PC-9 (cell line): ENCODE measurements around the gene TRAF2. TPM values are rescaled to one million over a fixed set of nuclear protein-coding genes. Genes with fewer than 3 reads are reported as not detected.

ENCODE experiments used
- BruUV-seq: library from RNA; stranded (reverse); fragments of 400-500 nt; replicated peaks from 2 replicates; lab custom pipeline; 2021; lab: Mats Ljungman, UMichigan
- CTCF ChIA-PET: fragments of 300-600 bp; sonication (Branson Sonifier 250); formaldehyde crosslinking; loops from one replicate; lab custom pipeline; 2022; ENCODE audit warnings: antibody characterized with exemption; lab: Charles Lee
- POLR2A ChIA-PET: fragments of 300-600 bp; sonication (Branson Sonifier 250); formaldehyde crosslinking; loops from one replicate; lab custom pipeline; 2022; ENCODE audit warnings: antibody characterized with exemption; ENCODE audit not compliant: unreplicated experiment; lab: Charles Lee
- DNase-seq, 2 experiments: peaks; one replicate each; pipeline versions ENCODE4 v3.0.0 to v3.0.0-alpha.2; 2015 to 2022; ENCODE audit warnings: mixed read lengths in 1 of 2
- H2AFZ ChIP-seq: fragments of 200-600 bp; sonication (generic); 2 replicates; pipeline ENCODE4 v1.8.1; 2017; ENCODE audit warnings: antibody characterized with exemption
- H3F3A ChIP-seq: fragments of 200-600 bp; sonication (generic); 2 replicates; pipeline ENCODE4 v1.8.1; 2017; ENCODE audit warnings: antibody characterized with exemption, mild to moderate bottlenecking, low read depth; ENCODE audit not compliant: insufficient read depth
- H3K27ac ChIP-seq: fragments of 200-600 bp; sonication (generic); 2 replicates; pipeline ENCODE4 v1.6.1; 2016; ENCODE audit warnings: mixed run types
- H3K27me3 ChIP-seq: fragments of 200-600 bp; sonication (generic); 2 replicates; pipeline ENCODE4 v1.6.1; 2016; ENCODE audit warnings: low read depth, mixed run types; ENCODE audit not compliant: insufficient read depth
- H3K36me3 ChIP-seq: fragments of 200-600 bp; sonication (generic); 2 replicates; pipeline ENCODE4 v1.6.1; 2016; ENCODE audit warnings: low read depth, mixed run types
- H3K4me1 ChIP-seq: fragments of 200-600 bp; sonication (generic); replicated peaks from 2 replicates; pipeline ENCODE4 v1.6.1; 2016; ENCODE audit warnings: mixed run types; ENCODE audit not compliant: insufficient read depth
- H3K4me2 ChIP-seq: fragments of 200-600 bp; sonication (generic); 2 replicates; pipeline ENCODE4 v1.6.1; 2017; ENCODE audit warnings: mixed run types
- H3K4me3 ChIP-seq: fragments of 200-600 bp; sonication (generic); 2 replicates; pipeline ENCODE4 v1.6.1; 2016; ENCODE audit warnings: mixed run types
- H3K79me2 ChIP-seq: fragments of 200-600 bp; sonication (generic); 2 replicates; pipeline ENCODE4 v1.6.1; 2017; ENCODE audit warnings: low read depth, mixed run types
- H3K9me2 ChIP-seq: fragments of 200-600 bp; sonication (generic); 2 replicates; pipeline ENCODE4 v1.8.1; 2017; ENCODE audit warnings: mild to moderate bottlenecking; ENCODE audit not compliant: insufficient read depth
- H3K9me3 ChIP-seq: fragments of 200-600 bp; sonication (generic); 2 replicates; pipeline ENCODE4 v1.8.1; 2016; ENCODE audit warnings: low read depth; ENCODE audit not compliant: insufficient read depth
- H4K20me1 ChIP-seq: fragments of 200-600 bp; sonication (generic); 2 replicates; pipeline ENCODE4 v1.8.1; 2017; ENCODE audit not compliant: insufficient read depth
- CTCF ChIP-seq: fragments of 200-600 bp; sonication (generic); conservative IDR thresholded peaks from 2 replicates; pipeline ENCODE4 v1.6.1; 2017; ENCODE audit warnings: mixed run types, antibody characterized with exemption, mild to moderate bottlenecking, moderate library complexity
- EZH2 ChIP-seq: fragments of 200-600 bp; sonication (generic); IDR thresholded peaks from 2 replicates; pipeline ENCODE4 v1.8.0; 2017; ENCODE audit warnings: antibody characterized with exemption, low read depth
- intact Hi-C: fragments of 100-400 bp; cut with micrococcal nuclease; formaldehyde crosslinking; loops from one replicate; pipeline ENCODE4 v1.10.0; 2022; ENCODE audit not compliant: unreplicated experiment
- total RNA-seq: library from RNA; stranded (reverse); gene quantifications from 2 replicates; pipeline ENCODE4 v1.2.3, GENCODE V29; 2021

Gene TRAF2
- total RNA-seq, 1 experiment from 2014 or later = 42.7 TPM

- BruUV-seq = no TSS peak
- Histone ChIP-seq H3K79me2 (no peaks in the 10 kb centered on the region), H3K27me3 (no peaks in the 10 kb centered on the region), H3K36me3 (no peaks in the 10 kb centered on the region), H4K20me1 (no peaks in the 10 kb centered on the region), H3K4me1 (peaks cover 10% of the 10 kb centered on the region), H3F3A (peaks cover 30% of the 10 kb centered on the region; the same call in 1 of the 2 replicates), H3K4me2 (no peak overlapping the region), H2AFZ (no peak overlapping the region), H3K9me2 (no peaks in the 10 kb centered on the region), H3K4me3 (no peak overlapping the region), H3K27ac (no peak overlapping the region), H3K9me3 (no peaks in the 10 kb centered on the region)
- ChIA-PET CTCF (no interaction called here), POLR2A (no interaction called here)
- TF ChIP-seq EZH2 (no peak), CTCF (no peak)
- no peak for DNase-seq
- intact Hi-C loops = no loop called here
Observed at GRCh38 chr9:136934277-136934676, 48.0 kb downstream of the TRAF2 start.

GRCh38 chr9:136935651-136936050 is 49.3 kb downstream of the TRAF2 start:
- BruUV-seq = no TSS peak
- Histone ChIP-seq H3K27me3 (no peaks in the 10 kb centered on the region), H3K4me2 (no peak overlapping the region), H4K20me1 (no peaks in the 10 kb centered on the region), H3K4me1 (peaks cover 10% of the 10 kb centered on the region), H2AFZ (no peak overlapping the region), H3K79me2 (no peaks in the 10 kb centered on the region), H3K36me3 (no peaks in the 10 kb centered on the region; the same call in 1 of the 2 replicates), H3K9me2 (no peaks in the 10 kb centered on the region), H3K27ac (no peak overlapping the region), H3K4me3 (no peak overlapping the region), H3K9me3 (no peaks in the 10 kb centered on the region), H3F3A (peaks cover 31% of the 10 kb centered on the region; the same call in 1 of the 2 replicates)
- DNase-seq = no peak
- no peak for TF ChIP-seq CTCF
- no peak for TF ChIP-seq EZH2
- POLR2A ChIA-PET = no interaction called here
- CTCF ChIA-PET = interaction anchor here (0.6 to 0.7 kb wide), 2 partner anchors 34 to 148 kb away, joined by 3 to 7 read pairs; no protein-coding TSS in a partner anchor
- intact Hi-C loops = no loop called here

DNA sequence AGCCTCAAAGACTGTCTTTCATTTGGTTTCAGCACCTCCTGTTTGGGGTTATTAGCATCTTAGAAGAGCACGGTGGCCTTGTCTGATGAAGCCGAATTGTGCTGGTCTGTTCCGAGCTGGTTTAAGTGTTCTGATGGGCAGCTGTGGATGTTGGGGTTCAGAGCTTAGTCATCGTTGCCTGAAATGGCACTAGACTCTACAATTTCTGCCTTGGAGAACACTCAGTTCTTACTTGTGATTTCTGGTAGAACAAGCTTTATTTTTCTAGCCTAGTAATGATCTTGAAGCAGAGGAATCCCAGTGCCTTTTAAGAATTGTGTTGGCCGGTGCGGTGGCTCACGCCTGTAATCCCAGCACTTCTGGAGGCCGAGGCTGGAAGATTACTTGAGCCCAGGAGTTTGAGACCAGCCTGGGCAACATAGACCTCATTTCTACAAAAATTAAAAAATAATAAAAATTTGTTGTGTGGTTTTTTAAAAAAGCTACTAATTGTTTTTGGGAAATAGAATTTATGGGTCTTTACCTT is 50.4 kb downstream of the TRAF2 start:
- Histone ChIP-seq H3K4me1 (peaks cover 3% of the 10 kb centered on the region), H3K36me3 (no peaks in the 10 kb centered on the region; the same call in none of the 2 replicates), H3K27me3 (no peaks in the 10 kb centered on the region), H3F3A (peaks cover 23% of the 10 kb centered on the region; the same call in 1 of the 2 replicates), H2AFZ (no peak overlapping the region), H3K4me3 (no peak overlapping the region), H3K9me2 (no peaks in the 10 kb centered on the region), H3K79me2 (no peaks in the 10 kb centered on the region), H3K4me2 (no peak overlapping the region), H3K27ac (no peak overlapping the region), H3K9me3 (no peaks in the 10 kb centered on the region), H4K20me1 (no peaks in the 10 kb centered on the region; the same call in 1 of the 2 replicates)
- CTCF ChIA-PET = no interaction called here
- no TSS peak for BruUV-seq
- no peak for TF ChIP-seq CTCF
- TF ChIP-seq EZH2 = no peak
- intact Hi-C loops = no loop called here
- DNase-seq = no peak
- POLR2A ChIA-PET = interaction anchor here (0.6 kb wide), 2 partner anchors 130 to 146 kb away, joined by 4 to 11 read pairs; no protein-coding TSS in a partner anchor
